ENCODE measurements around the gene SERPING1.
A peak's percentile ranks its signal among the peaks of the same experiment; 100 is the strongest.

SERPING1 gene

DNA sequence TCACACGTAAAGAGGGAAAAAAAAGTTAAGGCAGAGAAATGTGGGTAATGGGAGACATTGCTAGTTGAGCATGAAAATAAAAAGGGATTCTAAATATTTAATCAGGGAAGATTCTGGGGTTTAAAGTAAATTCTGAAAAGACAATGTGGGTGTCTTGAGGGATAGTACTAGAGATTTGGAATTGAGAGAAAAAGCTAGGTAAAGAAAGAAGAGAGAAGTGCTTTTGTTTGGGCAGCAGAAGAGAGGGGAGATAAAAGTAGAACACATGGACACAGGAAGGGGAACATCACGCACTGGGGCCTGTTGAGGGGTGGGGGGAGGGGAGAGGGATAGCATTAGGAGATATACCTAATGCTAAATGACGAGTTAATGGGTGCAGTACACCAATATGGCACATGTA is 55.7 kb downstream of the SERPING1 start:
- Histone ChIP-seq H3K27me3 (ENCODE audit: control insufficient read depth, insufficient read depth, low read length) (no peaks in the 10 kb centered on the region), H3K9ac (ENCODE audit: low read length) (no peak overlapping the region), H3K4me1 (ENCODE audit: control insufficient read depth, insufficient read depth, low read length) (peaks cover 22% of the 10 kb centered on the region), H3K4me3 (ENCODE audit: low read depth, low read length) (no peak overlapping the region), H3K36me3 (ENCODE audit: control insufficient read depth, insufficient read depth, low read length) (no peaks in the 10 kb centered on the region), H3K27ac (ENCODE audit: low read depth, low read length) (no peak overlapping the region), H3K9me3 (ENCODE audit: control insufficient read depth, insufficient read depth, low read depth, low read length) (no peaks in the 10 kb centered on the region)

DNA sequence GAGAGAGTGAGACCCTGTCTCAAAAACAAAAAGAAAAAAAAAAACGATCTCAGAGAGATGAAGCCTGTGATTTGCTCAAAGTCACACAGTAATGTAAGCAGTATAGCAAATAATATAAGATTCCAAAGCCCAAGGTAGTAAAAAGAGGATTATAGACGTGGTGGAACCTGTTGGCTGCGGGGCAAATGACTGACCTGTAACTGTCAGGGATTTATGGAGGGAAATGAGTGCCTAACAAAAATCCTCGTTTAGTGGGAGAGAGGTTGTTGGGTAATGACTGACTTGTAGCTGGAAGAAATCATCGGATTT is 59.4 kb downstream of the SERPING1 start:
- H3K9ac ChIP-seq (ENCODE audit: low read length), result peak overlapping the region; percentile 63
- H3K4me3 ChIP-seq (ENCODE audit: low read depth, low read length), result peak overlapping the region; percentile 89
- H3K27ac ChIP-seq (ENCODE audit: low read depth, low read length), result no peak overlapping the region
- H3K36me3 ChIP-seq (ENCODE audit: control insufficient read depth, insufficient read depth, low read length), result peaks cover 24% of the 10 kb centered on the region
- H3K4me1 ChIP-seq (ENCODE audit: control insufficient read depth, insufficient read depth, low read length), result peaks cover 6% of the 10 kb centered on the region; the same call in 1 of the 2 replicates
- H3K9me3 ChIP-seq (ENCODE audit: control insufficient read depth, insufficient read depth, low read depth, low read length), result no peaks in the 10 kb centered on the region
- H3K27me3 ChIP-seq (ENCODE audit: control insufficient read depth, insufficient read depth, low read length), result no peaks in the 10 kb centered on the region

DNA sequence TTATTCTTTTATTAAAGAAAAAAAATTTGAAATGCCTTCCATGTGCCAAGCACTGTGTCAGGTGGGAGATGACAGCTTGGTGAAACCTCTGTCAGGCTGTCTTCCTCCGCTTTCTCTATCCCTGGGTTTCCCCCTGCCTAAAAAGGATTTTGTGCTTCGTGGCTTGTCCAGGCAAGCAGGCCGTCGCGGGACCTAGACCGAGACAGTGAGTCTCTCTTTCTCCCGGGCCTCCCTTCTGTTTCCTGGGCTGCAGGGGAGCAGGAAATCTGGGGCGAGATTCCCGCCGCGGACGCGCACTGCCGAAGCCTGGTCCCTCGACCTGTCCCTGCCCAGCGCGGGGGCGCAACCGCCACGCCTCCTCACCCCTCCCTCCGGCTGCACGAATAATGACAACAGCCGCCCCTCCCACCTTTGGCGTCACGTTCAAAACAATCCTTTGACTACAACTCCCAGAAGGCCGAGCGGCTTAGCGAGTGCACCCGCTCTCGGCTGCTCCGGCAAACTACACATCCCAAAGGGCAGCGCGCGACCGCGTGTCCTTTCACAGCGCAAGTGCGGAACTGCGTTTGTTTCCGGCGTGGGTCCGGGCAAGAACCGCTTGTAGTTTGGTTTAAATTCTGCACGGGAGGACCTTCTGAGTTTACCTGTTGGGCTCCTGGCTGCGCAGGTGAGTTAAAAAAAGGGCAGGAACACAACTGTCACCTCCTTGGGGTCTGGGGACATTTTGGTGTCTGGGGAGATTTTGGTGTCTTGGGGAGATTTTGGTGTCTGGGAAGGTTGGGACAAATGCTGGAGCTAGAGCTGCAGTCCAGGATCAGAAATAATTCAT is 59.9 kb downstream of the SERPING1 start, which contains the start of gene CLP1:
TSS of gene CLP1 (plus strand) at position 569 of the 829 bp plus-strand sequence. CDS start 1,715 bp downstream, outside the sequence.
- Histone ChIP-seq H3K27me3 (ENCODE audit: control insufficient read depth, insufficient read depth, low read length) (no peaks in the 10 kb centered on the region), H3K9me3 (ENCODE audit: control insufficient read depth, insufficient read depth, low read depth, low read length) (no peaks in the 10 kb centered on the region), H3K27ac (ENCODE audit: low read depth, low read length) (no peak within 1 kb of the TSS), H3K4me1 (ENCODE audit: control insufficient read depth, insufficient read depth, low read length) (peaks cover 6% of the 10 kb centered on the region; the same call in 1 of the 2 replicates), H3K9ac (ENCODE audit: low read length) (peak within 1 kb of the TSS; percentile 81), H3K36me3 (ENCODE audit: control insufficient read depth, insufficient read depth, low read length) (peaks cover 24% of the 10 kb centered on the region), H3K4me3 (ENCODE audit: low read depth, low read length) (peak within 1 kb of the TSS; percentile 89)

DNA sequence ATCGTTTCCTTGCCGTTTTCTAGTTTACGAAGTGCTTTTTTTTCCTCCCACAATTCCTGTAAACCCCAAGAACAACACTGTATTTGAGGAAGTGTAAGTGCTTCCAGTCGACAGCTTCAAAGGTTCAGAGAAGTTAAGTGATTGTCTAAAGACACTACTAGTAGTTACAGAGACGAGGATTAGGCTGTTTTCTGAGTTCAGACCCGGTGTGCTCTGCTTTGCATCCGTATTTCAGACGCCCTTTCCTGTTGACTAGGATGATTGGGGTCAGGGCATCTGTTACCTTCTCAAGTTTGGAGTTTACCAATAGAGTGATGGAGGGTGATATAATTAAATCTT is 60.5 kb downstream of the SERPING1 start:
- Histone ChIP-seq H3K4me1 (ENCODE audit: control insufficient read depth, insufficient read depth, low read length) (peaks cover 2% of the 10 kb centered on the region; the same call in 1 of the 2 replicates), H3K9me3 (ENCODE audit: control insufficient read depth, insufficient read depth, low read depth, low read length) (no peaks in the 10 kb centered on the region), H3K9ac (ENCODE audit: low read length) (peak overlapping the region; percentile 81), H3K27ac (ENCODE audit: low read depth, low read length) (no peak overlapping the region), H3K27me3 (ENCODE audit: control insufficient read depth, insufficient read depth, low read length) (no peaks in the 10 kb centered on the region), H3K4me3 (ENCODE audit: low read depth, low read length) (peak overlapping the region; percentile 89), H3K36me3 (ENCODE audit: control insufficient read depth, insufficient read depth, low read length) (peaks cover 24% of the 10 kb centered on the region)

DNA sequence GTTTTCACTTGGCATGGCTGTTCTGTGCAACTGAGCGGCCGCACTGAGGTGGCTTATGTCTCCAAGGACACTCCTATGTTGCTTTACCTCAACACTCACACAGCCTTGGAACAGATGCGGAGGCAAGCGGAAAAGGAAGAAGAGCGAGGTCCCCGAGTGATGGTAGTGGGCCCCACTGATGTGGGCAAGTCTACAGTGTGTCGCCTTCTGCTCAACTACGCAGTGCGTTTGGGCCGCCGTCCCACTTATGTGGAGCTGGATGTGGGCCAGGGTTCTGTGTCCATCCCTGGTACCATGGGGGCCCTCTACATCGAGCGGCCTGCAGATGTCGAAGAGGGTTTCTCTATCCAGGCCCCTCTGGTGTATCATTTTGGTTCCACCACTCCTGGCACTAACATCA is 62.2 kb downstream of the SERPING1 start:
- Histone ChIP-seq H3K27me3 (ENCODE audit: control insufficient read depth, insufficient read depth, low read length) (no peaks in the 10 kb centered on the region), H3K4me1 (ENCODE audit: control insufficient read depth, insufficient read depth, low read length) (no peaks in the 10 kb centered on the region), H3K4me3 (ENCODE audit: low read depth, low read length) (no peak overlapping the region), H3K9ac (ENCODE audit: low read length) (no peak overlapping the region), H3K9me3 (ENCODE audit: control insufficient read depth, insufficient read depth, low read depth, low read length) (no peaks in the 10 kb centered on the region), H3K27ac (ENCODE audit: low read depth, low read length) (no peak overlapping the region), H3K36me3 (ENCODE audit: control insufficient read depth, insufficient read depth, low read length) (peaks cover 24% of the 10 kb centered on the region)

DNA sequence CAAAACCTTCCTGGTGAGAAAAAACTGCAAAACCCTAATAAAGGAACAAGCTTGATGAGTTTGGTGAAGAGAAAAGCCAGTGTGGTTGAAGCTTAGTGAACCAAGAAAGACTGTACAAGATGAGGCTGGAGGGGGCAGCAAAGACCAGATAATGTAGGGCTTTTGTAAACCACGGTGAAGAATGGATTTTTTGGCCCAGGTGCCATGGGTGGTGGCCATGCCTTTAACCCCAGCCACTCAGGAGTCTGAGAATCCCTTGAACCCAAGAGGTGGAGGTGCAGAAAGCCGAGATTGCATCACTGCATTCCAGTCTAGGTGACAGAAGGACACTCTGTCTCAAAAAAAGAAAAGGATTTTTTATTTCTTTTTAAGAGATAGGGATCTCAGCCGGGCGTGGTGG is 65.4 kb downstream of the SERPING1 start:
- Histone ChIP-seq H3K9ac (ENCODE audit: low read length) (no peak overlapping the region), H3K4me1 (ENCODE audit: control insufficient read depth, insufficient read depth, low read length) (no peaks in the 10 kb centered on the region), H3K9me3 (ENCODE audit: control insufficient read depth, insufficient read depth, low read depth, low read length) (no peaks in the 10 kb centered on the region), H3K27ac (ENCODE audit: low read depth, low read length) (no peak overlapping the region), H3K4me3 (ENCODE audit: low read depth, low read length) (no peak overlapping the region), H3K36me3 (ENCODE audit: control insufficient read depth, insufficient read depth, low read length) (peaks cover 24% of the 10 kb centered on the region), H3K27me3 (ENCODE audit: control insufficient read depth, insufficient read depth, low read length) (no peaks in the 10 kb centered on the region)

DNA sequence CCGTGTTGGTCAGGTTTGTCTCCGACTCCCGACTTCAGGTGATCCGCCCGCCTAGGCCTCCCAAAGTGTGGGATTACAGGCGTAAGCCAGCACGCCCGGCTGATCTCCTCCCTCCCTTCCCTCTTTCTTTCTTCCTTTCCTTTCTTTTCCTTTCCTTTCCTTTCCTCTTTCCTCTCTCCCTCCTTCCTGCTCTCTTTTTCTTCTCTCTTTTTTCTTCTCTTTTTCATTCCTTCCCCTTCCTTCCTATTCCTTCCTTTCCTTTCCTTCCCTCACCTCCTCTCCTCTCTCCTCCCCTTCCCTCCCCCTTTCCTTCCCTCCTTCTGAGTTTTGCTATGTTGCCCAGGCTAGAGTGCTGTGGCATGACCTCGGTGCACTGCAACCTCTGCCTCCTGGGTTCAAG is 66.5 kb downstream of the SERPING1 start:
- no peak overlapping the region for H3K4me3 ChIP-seq (ENCODE audit: low read depth, low read length)
- peaks cover 24% of the 10 kb centered on the region for H3K36me3 ChIP-seq (ENCODE audit: control insufficient read depth, insufficient read depth, low read length)
- H3K27me3 ChIP-seq (ENCODE audit: control insufficient read depth, insufficient read depth, low read length), result no peaks in the 10 kb centered on the region
- no peak overlapping the region for H3K27ac ChIP-seq (ENCODE audit: low read depth, low read length)
- no peak overlapping the region for H3K9ac ChIP-seq (ENCODE audit: low read length)
- peaks cover under 1% of the 10 kb centered on the region; the same call in 1 of the 2 replicates for H3K4me1 ChIP-seq (ENCODE audit: control insufficient read depth, insufficient read depth, low read length)
- no peaks in the 10 kb centered on the region for H3K9me3 ChIP-seq (ENCODE audit: control insufficient read depth, insufficient read depth, low read depth, low read length)

All from HUES6 (cell line).